GM19467 (cell line): Measurements from ENCODE around the gene EMP3.
"Not testable (repeated sequence)": the region's sequence is repeated elsewhere in the genome, so short reads cannot be mapped to it uniquely, and the experiment has no call there.

Source experiments
- ATAC-seq: cut with Tn5 transposase; IDR thresholded peaks from one replicate; pipeline ENCODE4 v1.9.1; 2021; ENCODE audit warnings: mild to moderate bottlenecking, moderate library complexity; ENCODE audit not compliant: unreplicated experiment

The EMP3 gene

GRCh38 chr19:48371367-48371766 is 46.0 kb downstream of the EMP3 start:
- ATAC-seq = no peak

- not testable (repeated sequence) for ATAC-seq
Measured at GRCh38 chr19:48371771-48372170, 46.4 kb downstream of the EMP3 start.

GRCh38 chr19:48372904-48373303 is 47.6 kb downstream of the EMP3 start:
- ATAC-seq = no peak

GRCh38 chr19:48373567-48373966 is 48.2 kb downstream of the EMP3 start:
- no peak for ATAC-seq

GRCh38 chr19:48378194-48378570 is 52.8 kb downstream of the EMP3 start:
- no peak for ATAC-seq

GRCh38 chr19:48379058-48379457 is 53.7 kb downstream of the EMP3 start:
- ATAC-seq = no peak
